GM12878 (cell line): ENCODE measurements around the gene NISCH.

Experiments
- ASH2L ChIP-seq: fragments of 300-600, 200-600 bp; sonication (generic); IDR thresholded peaks from 2 replicates; pipeline ENCODE4 v1.6.1; 2017; ENCODE audit warnings: low read depth, mild to moderate bottlenecking, borderline replicate concordance
- EZH2 ChIP-seq: IDR thresholded peaks from 2 replicates; pipeline ENCODE4 v1.6.1; 2012; ENCODE audit warnings: low read depth, mild to moderate bottlenecking, control low read depth, inconsistent platforms, low read length, borderline replicate concordance; ENCODE audit not compliant: control insufficient read depth
- GABPA ChIP-seq: IDR thresholded peaks from 2 replicates; pipeline ENCODE4 v1.6.1; 2014; ENCODE audit warnings: antibody characterized with exemption, low read depth, mild to moderate bottlenecking, inconsistent platforms
- NRF1 ChIP-seq: conservative IDR thresholded peaks from 2 replicates; pipeline ENCODE4 v1.6.1; 2011; ENCODE audit warnings: mild to moderate bottlenecking, low read depth, low read length, improper control_type of control experiment
- RAD51 ChIP-seq: fragments of 450-650 bp; IDR thresholded peaks from 2 replicates; pipeline ENCODE4 v1.6.1; 2016; ENCODE audit warnings: moderate library complexity, mild to moderate bottlenecking, inconsistent platforms
- TF ChIP-seq, protein P1 (sequence below): fragments of 450-650 bp; IDR thresholded peaks from 2 replicates; pipeline ENCODE4 v1.6.1; 2017; ENCODE audit warnings: mild to moderate bottlenecking
- TF ChIP-seq, protein P2 (sequence below), 3 experiments: IDR thresholded peaks in 2 of 3; conservative IDR thresholded peaks in 1 of 3; 2 replicates each; pipeline ENCODE4 v1.5.1; 2011; ENCODE audit warnings: low read depth in 3 of 3, low read length in 3 of 3, mild to moderate bottlenecking in 3 of 3, control low read depth in 2 of 3, moderate library complexity in 2 of 3, inconsistent platforms in 1 of 3, mixed read lengths in 1 of 3; ENCODE audit not compliant: control insufficient read depth in 2 of 3, insufficient read depth in 1 of 3; ENCODE audit errors: extremely low read depth in 1 of 3
- TF ChIP-seq, protein P3 (sequence below): IDR thresholded peaks from 2 replicates; pipeline ENCODE4 v1.6.1; 2011; ENCODE audit warnings: mild to moderate bottlenecking, low read depth, low read length, moderate library complexity; ENCODE audit not compliant: insufficient replicate concordance

DNA sequence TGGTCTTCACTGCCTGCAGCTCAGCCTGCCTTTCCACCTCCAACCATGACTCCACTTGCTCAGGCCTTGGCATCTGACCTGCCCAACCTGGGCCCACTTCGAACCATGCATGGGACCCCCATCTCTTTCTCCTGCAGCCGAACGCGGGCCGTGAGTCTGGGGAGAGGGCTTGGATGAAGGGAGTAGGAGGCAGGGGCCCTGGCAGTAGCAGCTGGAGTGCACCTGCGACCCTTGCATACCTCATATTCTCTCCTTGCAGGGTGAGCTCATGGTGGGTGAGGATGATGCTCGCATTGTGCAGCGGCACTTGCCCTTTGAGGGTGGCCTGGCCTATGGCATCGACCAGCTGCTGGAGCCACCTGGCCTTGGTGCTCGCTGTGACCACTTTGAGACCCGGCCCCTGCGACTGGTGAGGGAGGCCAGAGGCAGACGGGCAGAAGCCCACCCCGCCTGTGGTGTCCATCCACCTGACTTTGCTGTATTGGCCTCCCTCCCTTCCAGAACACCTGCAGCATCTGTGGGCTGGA, 64.8 kb downstream of the NISCH start:
- TF ChIP-seq, protein P1, sequence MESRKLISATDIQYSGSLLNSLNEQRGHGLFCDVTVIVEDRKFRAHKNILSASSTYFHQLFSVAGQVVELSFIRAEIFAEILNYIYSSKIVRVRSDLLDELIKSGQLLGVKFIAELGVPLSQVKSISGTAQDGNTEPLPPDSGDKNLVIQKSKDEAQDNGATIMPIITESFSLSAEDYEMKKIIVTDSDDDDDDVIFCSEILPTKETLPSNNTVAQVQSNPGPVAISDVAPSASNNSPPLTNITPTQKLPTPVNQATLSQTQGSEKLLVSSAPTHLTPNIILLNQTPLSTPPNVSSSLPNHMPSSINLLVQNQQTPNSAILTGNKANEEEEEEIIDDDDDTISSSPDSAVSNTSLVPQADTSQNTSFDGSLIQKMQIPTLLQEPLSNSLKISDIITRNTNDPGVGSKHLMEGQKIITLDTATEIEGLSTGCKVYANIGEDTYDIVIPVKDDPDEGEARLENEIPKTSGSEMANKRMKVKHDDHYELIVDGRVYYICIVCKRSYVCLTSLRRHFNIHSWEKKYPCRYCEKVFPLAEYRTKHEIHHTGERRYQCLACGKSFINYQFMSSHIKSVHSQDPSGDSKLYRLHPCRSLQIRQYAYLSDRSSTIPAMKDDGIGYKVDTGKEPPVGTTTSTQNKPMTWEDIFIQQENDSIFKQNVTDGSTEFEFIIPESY, result no peak
- TF ChIP-seq ASH2L (no peak), RAD51 (no peak), EZH2 (no peak), GABPA (no peak), NRF1 (no peak)
- TF ChIP-seq, protein P2, sequence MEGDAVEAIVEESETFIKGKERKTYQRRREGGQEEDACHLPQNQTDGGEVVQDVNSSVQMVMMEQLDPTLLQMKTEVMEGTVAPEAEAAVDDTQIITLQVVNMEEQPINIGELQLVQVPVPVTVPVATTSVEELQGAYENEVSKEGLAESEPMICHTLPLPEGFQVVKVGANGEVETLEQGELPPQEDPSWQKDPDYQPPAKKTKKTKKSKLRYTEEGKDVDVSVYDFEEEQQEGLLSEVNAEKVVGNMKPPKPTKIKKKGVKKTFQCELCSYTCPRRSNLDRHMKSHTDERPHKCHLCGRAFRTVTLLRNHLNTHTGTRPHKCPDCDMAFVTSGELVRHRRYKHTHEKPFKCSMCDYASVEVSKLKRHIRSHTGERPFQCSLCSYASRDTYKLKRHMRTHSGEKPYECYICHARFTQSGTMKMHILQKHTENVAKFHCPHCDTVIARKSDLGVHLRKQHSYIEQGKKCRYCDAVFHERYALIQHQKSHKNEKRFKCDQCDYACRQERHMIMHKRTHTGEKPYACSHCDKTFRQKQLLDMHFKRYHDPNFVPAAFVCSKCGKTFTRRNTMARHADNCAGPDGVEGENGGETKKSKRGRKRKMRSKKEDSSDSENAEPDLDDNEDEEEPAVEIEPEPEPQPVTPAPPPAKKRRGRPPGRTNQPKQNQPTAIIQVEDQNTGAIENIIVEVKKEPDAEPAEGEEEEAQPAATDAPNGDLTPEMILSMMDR (IDR thresholded peaks at IDR 0.05 in 2 of 3, conservative IDR thresholded peaks at IDR 0.05 in 1 of 3; ENCODE audit: control insufficient read depth in 2 of 3, extremely low read depth in 1 of 3, insufficient read depth in 1 of 3, low read depth in 3 of 3, low read length in 3 of 3), result no peak
- TF ChIP-seq, protein P3, sequence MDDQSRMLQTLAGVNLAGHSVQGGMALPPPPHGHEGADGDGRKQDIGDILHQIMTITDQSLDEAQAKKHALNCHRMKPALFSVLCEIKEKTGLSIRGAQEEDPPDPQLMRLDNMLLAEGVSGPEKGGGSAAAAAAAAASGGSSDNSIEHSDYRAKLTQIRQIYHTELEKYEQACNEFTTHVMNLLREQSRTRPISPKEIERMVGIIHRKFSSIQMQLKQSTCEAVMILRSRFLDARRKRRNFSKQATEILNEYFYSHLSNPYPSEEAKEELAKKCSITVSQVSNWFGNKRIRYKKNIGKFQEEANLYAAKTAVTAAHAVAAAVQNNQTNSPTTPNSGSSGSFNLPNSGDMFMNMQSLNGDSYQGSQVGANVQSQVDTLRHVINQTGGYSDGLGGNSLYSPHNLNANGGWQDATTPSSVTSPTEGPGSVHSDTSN, result no peak
